Measurements from ENCODE around the gene RNASE1. TPM values are rescaled to one million over a fixed set of nuclear protein-coding genes. Genes with fewer than 3 reads are reported as not detected.

RNASE1 gene
- total RNA-seq, 2 experiments from 2014 or later = not detected

Other genes starting within 250 kb of the RNASE1 start
- gene RNASE9, start 241.8 kb downstream of the RNASE1 start, total RNA-seq = not detected
- gene RNASE11, start 214.8 kb downstream of the RNASE1 start, total RNA-seq = not detected
- gene RNASE12, start 211.5 kb downstream of the RNASE1 start, total RNA-seq = not detected
- not detected for gene OR6S1, start 161.2 kb downstream of the RNASE1 start, total RNA-seq
- gene RNASE4, start 118.3 kb downstream of the RNASE1 start, total RNA-seq = 1 to 10 TPM in 1 of 2 experiments, under 1 TPM in 1; 0.92 to 1.4 TPM
- 1 to 10 TPM in 1 of 2 experiments, under 1 TPM in 1; 0.89 to 1.6 TPM for gene ANG, start 114.1 kb downstream of the RNASE1 start, total RNA-seq
- not detected for gene EDDM3A, start 57.0 kb downstream of the RNASE1 start, total RNA-seq
- not detected for gene EDDM3B, start 34.4 kb downstream of the RNASE1 start, total RNA-seq
- gene RNASE6, start 21.6 kb downstream of the RNASE1 start, total RNA-seq = 1 to 10 TPM; 2.4 TPM
- gene RNASE3, start 88.5 kb upstream of the RNASE1 start, total RNA-seq = not detected
- gene RNASE2, start 152.6 kb upstream of the RNASE1 start, total RNA-seq = not detected
- gene METTL17, start 187.1 kb upstream of the RNASE1 start, total RNA-seq = 10 to 100 TPM; 97.4 to 99.6 TPM
- gene SLC39A2, start 196.4 kb upstream of the RNASE1 start, total RNA-seq = under 1 TPM; 0.25 to 0.37 TPM
- 10 to 100 TPM; 10.4 to 11.0 TPM for gene NDRG2, start 222.2 kb upstream of the RNASE1 start, total RNA-seq
- not detected for gene TPPP2, start 227.4 kb upstream of the RNASE1 start, total RNA-seq
- gene RNASE13, start 232.0 kb upstream of the RNASE1 start, total RNA-seq = not detected
- not detected for gene RNASE7, start 239.5 kb upstream of the RNASE1 start, total RNA-seq